Activated CD8-positive, alpha-beta memory T cell treated with anti-CD3 and anti-CD28 coated beads, Interleukin-2, amount 50 U/mL, for 1 hour (primary cell): ENCODE results near the gene TRIM61.
A peak's percentile ranks its signal among the peaks of the same experiment; 100 is the strongest.
"Not testable (repeated sequence)": the region's sequence is repeated elsewhere in the genome, so short reads cannot be mapped to it uniquely, and the experiment has no call there.

ENCODE experiments used
- DNase-seq: peaks from one replicate; pipeline ENCODE4 v3.0.0-alpha.2; 2020; ENCODE audit errors: extremely low read depth

The TRIM61 gene

GRCh38 chr4:164956766-164957643 is 20.5 kb downstream of the TRIM61 start:
- DNase-seq, result peak; percentile 43

- no peak for DNase-seq
Observed at GRCh38 chr4:164955107-164955805, 22.2 kb downstream of the TRIM61 start.

GRCh38 chr4:164952551-164952950 is 24.9 kb downstream of the TRIM61 start:
- DNase-seq, result no peak

GRCh38 chr4:164949448-164950143 is 27.9 kb downstream of the TRIM61 start:
- no peak for DNase-seq

GRCh38 chr4:164948975-164949374 is 28.5 kb downstream of the TRIM61 start:
- no peak for DNase-seq

GRCh38 chr4:164948006-164948405 is 29.5 kb downstream of the TRIM61 start:
- DNase-seq, result not testable (repeated sequence)

GRCh38 chr4:164946810-164947209 is 30.6 kb downstream of the TRIM61 start:
- DNase-seq, result no peak

GRCh38 chr4:164945146-164945545 is 32.3 kb downstream of the TRIM61 start:
- no peak for DNase-seq

- DNase-seq, result no peak
Observed at GRCh38 chr4:164943192-164943591, 34.3 kb downstream of the TRIM61 start.

- no peak for DNase-seq
Observed at GRCh38 chr4:164937576-164938270, 39.7 kb downstream of the TRIM61 start.

GRCh38 chr4:164935865-164936606 is 41.4 kb downstream of the TRIM61 start:
- not testable (repeated sequence) for DNase-seq

GRCh38 chr4:164935363-164935762 is 42.1 kb downstream of the TRIM61 start:
- DNase-seq, result no peak

GRCh38 chr4:164933244-164933643 is 44.2 kb downstream of the TRIM61 start:
- DNase-seq, result no peak

- no peak for DNase-seq
Observed at GRCh38 chr4:164931551-164932324, 45.7 kb downstream of the TRIM61 start.

- DNase-seq, result no peak
Observed at GRCh38 chr4:164930647-164931046, 46.8 kb downstream of the TRIM61 start.

- DNase-seq, result not testable (repeated sequence)
Observed at GRCh38 chr4:164927101-164927500, 50.4 kb downstream of the TRIM61 start.

- no peak for DNase-seq
Observed at GRCh38 chr4:164926301-164926700, 51.2 kb downstream of the TRIM61 start.

- DNase-seq, result no peak
Observed at GRCh38 chr4:164924670-164925238, 52.7 kb downstream of the TRIM61 start.

GRCh38 chr4:164918956-164919355 is 58.5 kb downstream of the TRIM61 start:
- DNase-seq, result no peak
